Measurements from ENCODE around the gene ERCC1. TPM values are rescaled to one million over a fixed set of nuclear protein-coding genes. Genes with fewer than 3 reads are reported as not detected.
A peak's percentile ranks its signal among the peaks of the same experiment; 100 is the strongest.
"Not testable (repeated sequence)": the region's sequence is repeated elsewhere in the genome, so short reads cannot be mapped to it uniquely, and the experiment has no call there.

Gene ERCC1
- total and polyA plus RNA-seq, 5 experiments from 2014 or later: 32.2 to 61.0 (median 38.6) TPM

DNA sequence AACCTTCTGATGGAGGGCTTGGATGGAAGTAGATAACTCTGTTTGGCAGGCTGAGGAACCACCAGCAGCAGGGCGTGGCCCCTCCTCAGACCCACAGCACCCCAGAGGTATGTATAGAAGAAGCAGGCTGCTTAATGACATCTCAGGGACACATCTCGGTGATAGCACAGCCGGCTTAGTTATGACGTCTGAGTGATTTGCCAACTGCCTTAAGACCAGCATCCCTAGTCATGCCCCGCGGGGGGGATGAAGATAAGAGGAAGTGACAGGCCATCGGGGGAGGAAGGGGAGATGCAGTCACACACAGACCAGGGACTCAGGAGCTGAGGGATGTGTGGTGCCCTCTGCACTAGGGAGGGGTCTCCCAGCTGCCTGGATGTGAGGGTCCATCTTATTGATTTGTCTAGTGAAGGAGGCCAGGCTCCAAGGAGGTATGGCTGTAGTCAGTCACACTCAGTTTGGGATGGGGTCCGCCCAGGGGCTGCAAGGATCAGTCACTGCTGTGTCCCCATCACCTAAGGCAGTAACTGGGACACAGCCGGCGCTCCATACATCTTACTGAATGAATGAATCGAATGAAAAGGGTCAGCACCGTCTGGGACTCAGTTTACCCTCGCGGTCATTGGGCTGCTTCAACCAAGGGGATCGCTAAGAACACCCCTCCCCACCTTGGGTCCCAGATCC is 19.2 kb upstream of the ERCC1 start:
- no peaks in the 10 kb centered on the region for H3K36me3 Mint-ChIP-seq

GRCh38 chr19:45442408-45442777 is 18.7 kb upstream of the ERCC1 start:
- no peaks in the 10 kb centered on the region for H3K36me3 Mint-ChIP-seq
- POLR2A ChIA-PET: interaction anchor here (5.7 to 7.8 kb wide), 2 partner anchors 26 to 37 kb away, joined by 90 to 133 read pairs; partner anchors contain the start of gene FOSB
- H3K4me3 Mint-ChIP-seq: peak overlapping the region; percentile 38 to 94 (median 84)
- peaks cover 22 to 54% (median 46%) of the 10 kb centered on the region in 4 donors for H3K4me1 Mint-ChIP-seq
- H3K27ac Mint-ChIP-seq: peak overlapping the region in 9 of 10 donors; percentile 61 to 96 (median 92)
- DNase-seq: no peak
- no peak for ATAC-seq
- no peaks in the 10 kb centered on the region for H3K27me3 Mint-ChIP-seq
- H3K9me3 Mint-ChIP-seq: no peaks in the 10 kb centered on the region

More for the DNA sequence above, 19.2 kb upstream of the ERCC1 start:
- peak; percentile 22 to 47 for ATAC-seq
- Mint-ChIP-seq H3K27me3 (no peaks in the 10 kb centered on the region), H3K4me1 (peaks cover 22 to 55% (median 47%) of the 10 kb centered on the region in 4 donors), H3K9me3 (no peaks in the 10 kb centered on the region), H3K27ac (peak overlapping the region; percentile 61 to 96 (median 91)), H3K4me3 (peak overlapping the region; percentile 62 to 94 (median 84))
- DNase-seq: peak in 9 of 10 donors; percentile 34 to 83 (median 55)
- POLR2A ChIA-PET: interaction anchor here (5.7 to 7.8 kb wide), 2 partner anchors 26 to 36 kb away, joined by 90 to 133 read pairs; partner anchors contain the start of gene FOSB

DNA sequence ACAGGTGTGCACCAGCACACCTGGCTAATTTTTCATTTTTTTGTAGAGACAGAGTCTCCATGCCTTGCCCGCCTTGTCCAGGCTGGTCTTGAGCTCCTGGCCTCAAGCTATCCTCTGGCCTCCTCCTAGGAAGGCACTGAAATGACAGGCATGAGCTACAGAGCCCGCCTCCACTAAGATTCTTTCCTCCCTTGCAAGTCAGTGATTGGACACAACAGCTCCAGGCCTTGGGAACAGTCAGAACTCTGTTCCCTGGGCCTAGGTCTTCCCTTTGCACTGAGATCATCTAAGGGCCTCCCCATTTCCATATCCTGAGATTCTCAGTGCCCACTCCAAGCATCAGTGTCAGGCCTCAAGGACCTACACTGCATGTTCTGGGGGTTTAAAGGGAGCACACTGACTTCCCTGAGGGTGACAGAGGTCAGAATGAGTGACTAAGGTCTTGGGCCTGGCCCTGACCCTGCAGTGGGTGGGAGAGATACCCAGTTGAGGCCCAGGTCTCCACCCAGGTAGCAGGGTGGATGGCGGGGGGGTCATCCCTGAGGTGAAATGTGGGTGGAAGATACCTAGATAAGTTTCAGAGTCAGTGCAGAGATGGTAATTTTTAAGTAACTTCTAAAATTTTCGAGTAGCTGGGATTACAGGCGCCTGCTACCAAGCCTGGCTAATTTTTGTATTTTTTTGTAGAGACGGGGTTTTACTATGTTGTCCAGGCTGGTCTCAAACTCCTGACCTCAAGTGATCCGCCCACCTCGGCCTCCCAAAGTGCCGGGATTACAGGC is 17.3 kb upstream of the ERCC1 start:
- H3K27me3 Mint-ChIP-seq: no peaks in the 10 kb centered on the region
- no peak for ATAC-seq
- H3K4me3 Mint-ChIP-seq: peak overlapping the region; percentile 58 to 84 (median 76)
- no peaks in the 10 kb centered on the region for H3K36me3 Mint-ChIP-seq
- peak overlapping the region in 9 of 10 donors; percentile 40 to 92 (median 82) for H3K27ac Mint-ChIP-seq
- POLR2A ChIA-PET: interaction anchor here (0.5 to 7.8 kb wide), 4 partner anchors 16 to 38 kb away, joined by 4 to 133 read pairs (median 50); partner anchors contain the start of gene FOSB
- H3K4me1 Mint-ChIP-seq: peaks cover 22 to 51% (median 43%) of the 10 kb centered on the region in 4 donors
- DNase-seq: no peak
- no peaks in the 10 kb centered on the region for H3K9me3 Mint-ChIP-seq

DNA sequence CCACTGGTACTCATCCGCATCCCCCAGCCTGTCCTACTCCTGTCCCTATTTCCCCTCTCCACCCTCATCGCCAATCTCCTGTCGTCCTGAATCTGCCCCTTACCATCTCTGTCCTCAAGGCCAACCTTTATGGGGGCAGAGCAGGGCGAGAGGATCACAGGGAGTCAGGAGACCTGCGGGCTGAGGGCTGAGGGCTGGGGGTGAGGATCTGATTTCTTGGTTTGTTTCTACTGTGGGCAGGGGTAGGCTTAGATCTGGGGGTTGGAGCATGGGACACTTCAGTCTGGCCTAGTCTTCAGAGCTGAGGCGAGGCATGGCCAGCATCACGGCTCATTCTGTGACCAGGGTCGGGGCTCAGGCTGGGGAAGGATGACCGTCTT is 16.5 kb upstream of the ERCC1 start:
- Mint-ChIP-seq H3K36me3 (no peaks in the 10 kb centered on the region), H3K4me3 (peak overlapping the region; percentile 58 to 84 (median 76)), H3K9me3 (no peaks in the 10 kb centered on the region), H3K27ac (peak overlapping the region in 8 of 10 donors; percentile 79 to 92 (median 89)), H3K27me3 (no peaks in the 10 kb centered on the region), H3K4me1 (peaks cover 19 to 46% (median 39%) of the 10 kb centered on the region in 4 donors)
- POLR2A ChIA-PET: interaction anchor here (0.5 to 7.8 kb wide), 8 partner anchors 12 to 277 kb away, joined by 3 to 133 read pairs (median 7); partner anchors contain the start of gene FOSB
- ATAC-seq: peak in 1 of 2 donors; percentile 1
- no peak for DNase-seq

DNA sequence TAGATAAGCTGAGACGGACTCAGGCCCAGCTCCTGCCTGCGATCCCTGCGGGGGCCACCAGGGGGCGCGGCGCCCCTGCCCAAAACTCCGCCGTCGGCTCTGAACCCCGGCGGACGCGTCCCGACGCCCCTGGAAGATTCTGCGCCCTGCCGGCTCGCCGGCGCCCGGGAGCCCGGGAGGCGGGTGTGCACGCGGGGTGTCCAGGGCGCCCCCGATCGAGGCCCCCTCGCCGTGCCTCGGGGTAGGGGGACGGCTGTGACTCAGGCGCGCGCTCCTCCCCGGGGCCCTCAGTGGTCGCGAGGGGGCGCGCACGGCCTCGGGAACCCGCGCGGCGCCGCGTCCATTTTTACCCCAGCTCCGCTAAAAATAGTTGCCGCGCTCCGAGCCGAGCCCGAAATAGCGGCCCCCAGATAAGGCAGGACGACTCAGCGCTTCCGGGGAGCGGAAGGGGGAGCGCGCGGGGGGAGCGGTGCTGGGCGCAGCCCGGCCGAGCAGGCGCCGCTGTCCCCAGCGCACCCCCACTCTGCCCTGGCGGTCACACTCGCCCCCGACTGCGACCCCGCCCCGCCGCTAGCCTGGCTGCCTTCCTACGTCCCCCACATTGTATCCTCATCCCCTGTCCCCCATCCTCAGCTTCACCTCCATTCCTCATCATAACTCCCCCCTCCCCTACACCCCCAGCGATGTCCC is 16.0 kb upstream of the ERCC1 start:
- POLR2A ChIA-PET: interaction anchor here (0.6 to 7.8 kb wide), 10 partner anchors 12 to 329 kb away, joined by 3 to 133 read pairs (median 4); partner anchors contain the start of genes FOSB and SIX5
- Mint-ChIP-seq H3K4me1 (peaks cover 18 to 40% (median 35%) of the 10 kb centered on the region in 4 donors), H3K27me3 (no peaks in the 10 kb centered on the region), H3K4me3 (peak overlapping the region; percentile 58 to 84 (median 76)), H3K36me3 (no peaks in the 10 kb centered on the region), H3K9me3 (no peaks in the 10 kb centered on the region), H3K27ac (peak overlapping the region in 6 of 10 donors; percentile 81 to 91 (median 89))
- peak; percentile 73 to 97 (median 86) for DNase-seq
- ATAC-seq: peak; percentile 59 to 66

GRCh38 chr19:45439190-45439568 is 15.5 kb upstream of the ERCC1 start:
- peak overlapping the region in 8 of 10 donors; percentile 8 to 84 (median 42) for H3K4me3 Mint-ChIP-seq
- DNase-seq: no peak

GRCh38 chr19:45437328-45437727 is 13.6 kb upstream of the ERCC1 start:
- Mint-ChIP-seq H3K9me3 (no peaks in the 10 kb centered on the region), H3K4me3 (peak overlapping the region in 3 of 10 donors; percentile 10 to 39 (median 15)), H3K27me3 (no peaks in the 10 kb centered on the region), H3K4me1 (peaks cover 8 to 22% (median 15%) of the 10 kb centered on the region in 4 donors), H3K36me3 (no peaks in the 10 kb centered on the region), H3K27ac (peak overlapping the region in 1 of 10 donors; percentile 63)
- ATAC-seq (no peak), DNase-seq (no peak)
- POLR2A ChIA-PET: interaction anchor here (5.7 kb wide), 1 partner anchor 42 kb away, joined by 133 read pairs; no protein-coding TSS in a partner anchor

More at GRCh38 chr19:45439190-45439568, 15.5 kb upstream of the ERCC1 start:
- Mint-ChIP-seq H3K27ac (peak overlapping the region in 1 of 10 donors; percentile 64), H3K27me3 (no peaks in the 10 kb centered on the region), H3K36me3 (no peaks in the 10 kb centered on the region), H3K4me1 (peaks cover 15 to 35% (median 31%) of the 10 kb centered on the region in 4 donors), H3K9me3 (no peaks in the 10 kb centered on the region)
- POLR2A ChIA-PET: interaction anchor here (0.6 to 7.8 kb wide), 9 partner anchors 11 to 330 kb away, joined by 3 to 133 read pairs (median 4); partner anchors contain the start of genes FOSB and SIX5
- no peak for ATAC-seq

GRCh38 chr19:45432543-45432942 is 8.8 kb upstream of the ERCC1 start:
- H3K27ac Mint-ChIP-seq, H3K27me3 Mint-ChIP-seq, H3K4me3 Mint-ChIP-seq, POLR2A ChIA-PET, DNase-seq, ATAC-seq, H3K36me3 Mint-ChIP-seq, H3K9me3 Mint-ChIP-seq: not testable (repeated sequence)
- H3K4me1 Mint-ChIP-seq: peaks cover 3 to 16% (median 7%) of the 10 kb centered on the region in 4 donors

- not testable (repeated sequence) for ATAC-seq, DNase-seq, H3K36me3 Mint-ChIP-seq, H3K4me3 Mint-ChIP-seq, H3K27me3 Mint-ChIP-seq, H3K9me3 Mint-ChIP-seq
- POLR2A ChIA-PET: interaction anchor here (0.6 to 1.4 kb wide), 3 partner anchors 38 to 211 kb away, joined by 3 read pairs; no protein-coding TSS in a partner anchor
- H3K27ac Mint-ChIP-seq: peak overlapping the region in 1 of 10 donors; percentile 49
- peaks cover 3 to 15% (median 8%) of the 10 kb centered on the region in 4 donors for H3K4me1 Mint-ChIP-seq
Measured at GRCh38 chr19:45431008-45431407, 7.3 kb upstream of the ERCC1 start.

DNA sequence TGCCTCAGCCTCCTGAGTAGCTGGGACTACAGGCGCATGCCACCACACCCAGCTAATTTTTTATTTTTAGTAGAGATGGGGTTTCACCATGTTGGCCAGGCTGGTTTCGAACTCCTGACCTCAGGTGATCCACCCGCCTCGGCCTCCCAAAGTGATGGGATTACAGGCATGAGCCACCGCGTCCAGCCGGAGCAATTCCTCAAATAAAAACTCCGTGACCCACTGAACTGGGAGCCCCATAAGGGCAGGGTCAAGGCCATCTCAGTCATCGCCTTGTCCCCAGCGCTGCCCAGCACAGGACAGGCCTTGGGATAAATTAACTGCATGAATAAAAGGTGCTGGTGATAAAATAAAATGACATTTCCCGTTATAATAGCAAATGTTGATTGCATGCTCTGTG is 6.2 kb upstream of the ERCC1 start:
- POLR2A ChIA-PET, DNase-seq, H3K27ac Mint-ChIP-seq, H3K36me3 Mint-ChIP-seq, H3K27me3 Mint-ChIP-seq, ATAC-seq, H3K9me3 Mint-ChIP-seq: not testable (repeated sequence)
- Mint-ChIP-seq H3K4me1 (peaks cover 3 to 15% (median 8%) of the 10 kb centered on the region in 4 donors), H3K4me3 (peak overlapping the region in 2 of 10 donors; percentile 4 to 19)

- ATAC-seq: peak in 1 of 2 donors; percentile 19
- Mint-ChIP-seq H3K4me1 (peaks cover 7 to 26% (median 19%) of the 10 kb centered on the region in 4 donors), H3K36me3 (peaks cover 0 to under 1% (median 0%) of the 10 kb centered on the region in 3 donors), H3K4me3 (peak overlapping the region; percentile 74 to 89 (median 78)), H3K27ac (peak overlapping the region in 3 of 10 donors; percentile 55 to 78 (median 70)), H3K9me3 (no peaks in the 10 kb centered on the region), H3K27me3 (peaks cover 0 to 2% (median 0%) of the 10 kb centered on the region in 5 donors)
- POLR2A ChIA-PET: interaction anchor here (0.7 to 2.2 kb wide), 3 partner anchors 11 to 275 kb away, joined by 3 to 16 read pairs (median 5); no protein-coding TSS in a partner anchor
- peak in 1 of 10 donors; percentile 18 for DNase-seq
Measured at GRCh38 chr19:45428384-45429231, 4.9 kb upstream of the ERCC1 start.

Measured in naive thymus-derived CD8-positive, alpha-beta T cell (primary cell).